Measurements from ENCODE around the gene CNOT10.
"Not testable (repeated sequence)": the region's sequence is repeated elsewhere in the genome, so short reads cannot be mapped to it uniquely, and the experiment has no call there.

The CNOT10 gene

DNA sequence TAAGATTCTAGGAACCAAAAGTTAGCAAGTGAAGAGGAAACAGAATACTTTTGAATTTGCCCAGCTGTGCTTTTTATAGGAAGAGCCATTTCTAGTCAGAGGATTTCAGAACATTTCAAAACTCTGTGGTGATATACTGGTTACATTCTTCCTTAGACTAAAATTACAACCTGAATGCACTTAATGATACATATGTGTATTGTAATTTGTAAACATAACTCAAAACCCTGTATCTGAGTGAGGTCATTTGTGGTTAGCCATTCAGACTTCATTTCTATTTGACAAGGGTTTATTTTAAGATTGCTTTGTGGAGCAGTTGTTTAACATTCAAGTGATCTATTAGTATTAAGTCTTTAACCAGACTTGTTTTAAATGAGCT is 73.4 kb downstream of the CNOT10 start:
- no peak for DNase-seq

DNA sequence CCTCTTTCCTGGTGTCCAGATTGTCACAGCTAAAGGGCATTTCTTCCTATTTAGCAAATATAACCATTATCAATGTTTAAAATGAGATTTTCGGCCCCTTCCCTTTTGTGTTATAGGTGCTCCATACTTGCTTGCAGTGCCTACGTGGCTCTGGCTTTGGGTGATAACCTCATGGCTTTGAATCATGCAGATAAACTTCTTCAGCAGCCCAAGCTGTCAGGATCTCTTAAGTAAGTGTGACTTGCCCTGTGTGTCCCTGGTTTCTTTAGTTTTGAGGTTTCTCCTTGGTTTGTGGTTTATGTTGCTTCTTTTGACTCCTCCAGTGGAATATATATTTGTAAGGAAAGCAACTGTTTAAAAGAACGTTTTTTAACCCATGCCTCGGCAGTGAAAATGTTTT is 74.4 kb downstream of the CNOT10 start:
- no peak for DNase-seq

DNA sequence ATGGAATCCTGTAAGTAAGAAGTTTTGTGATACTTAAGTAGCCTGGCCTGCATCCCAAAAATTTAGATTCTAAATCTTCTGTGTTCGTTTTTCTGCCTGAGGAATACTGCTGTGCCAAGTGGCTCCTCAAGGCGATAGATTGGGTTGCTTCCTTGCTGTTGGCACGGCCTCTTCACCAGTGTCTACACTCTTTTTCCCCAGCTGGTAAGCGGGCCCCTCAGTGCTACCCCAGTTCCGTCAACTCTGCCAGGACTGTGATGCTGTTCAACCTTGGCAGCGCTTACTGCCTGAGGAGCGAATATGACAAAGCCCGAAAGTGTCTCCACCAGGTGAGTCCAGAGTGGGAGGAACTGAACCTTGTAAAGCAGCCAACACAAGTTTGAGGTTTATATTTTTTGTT is 79.5 kb downstream of the CNOT10 start:
- DNase-seq: no peak

DNA sequence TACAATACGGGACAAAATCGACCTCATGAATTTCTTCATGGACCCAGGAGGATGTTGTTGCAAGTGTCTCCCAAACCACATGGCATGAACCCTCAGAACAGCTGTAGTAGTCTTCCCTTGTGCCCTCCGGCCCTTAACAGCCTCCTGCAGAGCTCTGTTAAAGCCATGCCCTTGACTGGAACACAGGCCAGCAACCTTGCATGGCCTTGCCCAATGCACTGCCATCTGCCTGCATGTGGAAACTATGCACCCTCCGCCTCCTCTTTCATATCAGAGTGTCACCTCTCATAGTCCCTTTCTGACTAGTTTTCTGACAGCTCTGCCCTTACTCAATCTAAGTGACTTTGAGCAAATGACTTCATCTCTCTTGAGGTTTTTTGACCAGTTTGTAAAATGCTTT is 93.4 kb downstream of the CNOT10 start:
- peak in 1 of 2 experiments; percentile 16 for DNase-seq

DNA sequence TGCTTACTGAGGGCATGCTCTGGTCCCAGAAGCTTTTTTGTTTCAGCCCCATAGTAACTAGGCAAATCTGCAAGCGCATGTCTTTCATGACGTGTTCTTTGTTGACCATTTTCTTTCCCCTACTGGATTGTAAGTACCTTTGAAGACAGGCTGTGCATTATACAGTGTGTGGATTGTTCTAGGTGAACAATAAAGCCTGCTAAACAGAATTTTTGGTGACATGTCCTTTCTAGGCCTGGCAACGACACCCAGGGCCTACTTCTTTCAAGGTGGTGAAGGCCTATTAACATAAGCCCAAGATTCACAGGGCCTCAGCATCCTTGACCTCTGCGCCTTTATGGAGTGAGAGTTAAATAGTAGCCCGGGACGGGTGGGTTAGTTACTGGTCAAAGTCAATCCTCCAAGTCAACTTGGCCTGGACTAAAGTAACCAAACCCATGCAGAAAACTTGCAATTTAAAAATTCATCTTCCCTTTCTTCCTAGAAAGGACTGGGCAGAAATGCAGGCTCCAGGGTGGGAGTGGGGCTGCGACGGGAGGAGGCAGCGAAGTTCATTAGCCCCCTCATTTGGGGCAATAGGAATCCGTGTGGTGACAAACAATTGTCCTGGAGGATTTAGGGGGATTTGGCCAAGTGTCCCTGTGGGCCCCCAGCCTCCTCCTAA is 95.2 kb downstream of the CNOT10 start:
- peak in 1 of 2 experiments; percentile 8 for DNase-seq

DNA sequence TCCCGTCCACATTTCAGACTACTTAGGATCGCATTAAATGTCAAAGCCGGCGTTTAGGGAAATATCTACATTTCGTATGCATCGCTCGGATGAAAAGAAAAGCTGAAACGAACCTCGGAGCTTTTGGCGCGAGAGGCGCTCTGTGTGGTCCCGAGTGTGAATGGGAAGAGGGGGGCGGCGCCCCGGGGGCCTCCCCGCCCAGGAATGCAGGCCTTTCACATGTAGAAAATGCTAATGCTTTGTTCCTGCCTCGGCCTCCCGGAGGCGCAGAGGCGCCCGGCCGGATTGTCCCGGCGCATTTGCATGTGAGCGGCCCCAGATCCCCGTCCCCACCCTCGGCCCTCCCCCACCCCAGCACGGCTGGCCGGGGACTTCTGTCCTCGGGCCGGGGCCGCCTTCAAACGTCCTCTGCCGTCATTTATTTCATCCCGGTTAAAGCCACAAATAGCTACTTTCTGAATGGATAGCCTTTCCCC is 95.8 kb downstream of the CNOT10 start:
- peak; percentile 58 to 85 for DNase-seq

DNA sequence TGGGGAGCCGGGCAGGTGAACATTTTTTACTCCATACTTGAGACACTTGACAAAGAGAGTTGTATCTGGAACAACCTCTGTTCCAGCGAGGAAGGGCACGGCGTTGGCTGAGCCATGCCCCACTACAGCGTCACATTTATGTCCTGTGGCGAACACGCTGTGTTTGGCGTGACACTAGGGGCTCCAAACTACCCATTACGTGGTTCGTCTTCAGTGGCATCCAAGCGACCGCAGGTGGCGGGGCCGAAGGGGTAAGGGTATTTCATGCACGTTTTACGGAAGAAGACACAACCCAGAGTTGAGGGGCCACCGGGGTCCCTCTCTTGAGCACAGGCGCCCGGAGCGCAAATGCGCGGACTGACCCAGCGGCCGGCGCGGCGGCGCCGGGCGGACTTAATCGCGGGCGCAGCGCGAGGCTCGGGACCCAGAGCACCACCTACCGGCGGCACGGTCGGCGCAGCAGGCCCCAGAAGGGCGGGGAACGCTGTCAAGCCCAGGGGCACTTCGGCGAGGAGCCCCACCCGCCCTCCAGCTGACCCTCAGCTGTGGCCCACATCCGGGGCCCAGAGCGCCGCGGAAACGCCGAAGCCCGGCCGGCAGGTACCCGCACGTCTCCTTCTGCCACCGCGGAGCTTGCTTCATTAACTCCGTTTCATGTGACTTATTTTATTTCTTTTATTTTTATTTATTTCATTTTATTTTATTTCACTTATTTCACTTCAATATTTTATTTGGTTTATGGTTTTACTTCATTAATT is 96.4 kb downstream of the CNOT10 start:
- peak; percentile 78 to 93 for DNase-seq

DNA sequence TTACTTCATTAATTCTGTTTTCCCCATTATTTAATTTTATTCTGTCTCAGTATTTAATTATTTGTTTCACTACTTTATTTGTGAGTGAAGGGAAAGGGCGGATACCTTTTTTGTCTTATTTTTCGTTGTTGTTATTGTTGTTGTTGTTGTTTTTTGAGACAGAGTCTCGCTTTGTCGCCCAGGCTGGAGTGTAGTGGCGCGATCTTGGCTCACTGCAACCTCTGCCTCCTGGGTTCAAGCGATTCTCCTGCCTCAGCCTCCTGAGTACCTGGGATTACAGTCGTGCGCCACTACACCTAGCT is 96.9 kb downstream of the CNOT10 start:
- not testable (repeated sequence) for DNase-seq

DNA sequence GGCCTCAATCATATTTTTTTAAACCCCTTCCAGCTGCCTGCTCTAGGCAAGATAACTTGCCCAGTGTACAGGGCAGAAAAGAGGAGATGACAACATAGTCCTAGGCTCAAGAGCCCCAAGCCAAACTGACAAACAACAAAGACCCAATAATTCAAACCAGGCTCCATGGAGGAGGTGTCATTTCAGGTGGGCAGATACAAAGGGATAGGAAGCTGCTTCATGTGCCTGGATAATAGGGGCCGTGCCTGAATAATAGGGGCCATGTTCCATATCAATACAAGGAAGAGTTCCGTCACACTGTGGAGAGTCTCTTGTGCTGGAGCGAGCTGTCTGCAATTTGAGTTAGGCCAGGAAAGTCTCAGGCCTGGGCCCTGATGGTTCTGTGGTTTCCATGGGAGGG is 97.4 kb downstream of the CNOT10 start:
- DNase-seq: no peak

DNA sequence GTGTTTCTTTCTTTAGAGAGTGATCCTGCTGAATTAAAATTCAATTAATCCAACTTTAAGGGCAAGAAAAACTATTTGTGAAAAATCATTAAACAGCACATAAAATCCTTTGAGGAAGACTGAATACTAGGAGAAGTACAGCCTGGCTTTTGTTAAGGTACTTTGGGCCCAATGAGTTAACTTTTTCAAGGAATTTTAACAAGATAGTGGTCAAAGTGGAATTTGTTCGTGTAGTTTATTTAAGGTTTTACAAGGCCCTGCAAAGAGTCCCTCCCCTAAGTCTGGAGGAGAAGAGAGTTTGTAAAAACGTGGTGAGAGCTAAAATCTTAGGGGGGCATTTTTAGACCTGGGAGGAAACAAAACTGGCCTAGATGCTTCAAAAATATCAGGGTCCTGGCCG is 106.8 kb downstream of the CNOT10 start:
- no peak for DNase-seq

DNA sequence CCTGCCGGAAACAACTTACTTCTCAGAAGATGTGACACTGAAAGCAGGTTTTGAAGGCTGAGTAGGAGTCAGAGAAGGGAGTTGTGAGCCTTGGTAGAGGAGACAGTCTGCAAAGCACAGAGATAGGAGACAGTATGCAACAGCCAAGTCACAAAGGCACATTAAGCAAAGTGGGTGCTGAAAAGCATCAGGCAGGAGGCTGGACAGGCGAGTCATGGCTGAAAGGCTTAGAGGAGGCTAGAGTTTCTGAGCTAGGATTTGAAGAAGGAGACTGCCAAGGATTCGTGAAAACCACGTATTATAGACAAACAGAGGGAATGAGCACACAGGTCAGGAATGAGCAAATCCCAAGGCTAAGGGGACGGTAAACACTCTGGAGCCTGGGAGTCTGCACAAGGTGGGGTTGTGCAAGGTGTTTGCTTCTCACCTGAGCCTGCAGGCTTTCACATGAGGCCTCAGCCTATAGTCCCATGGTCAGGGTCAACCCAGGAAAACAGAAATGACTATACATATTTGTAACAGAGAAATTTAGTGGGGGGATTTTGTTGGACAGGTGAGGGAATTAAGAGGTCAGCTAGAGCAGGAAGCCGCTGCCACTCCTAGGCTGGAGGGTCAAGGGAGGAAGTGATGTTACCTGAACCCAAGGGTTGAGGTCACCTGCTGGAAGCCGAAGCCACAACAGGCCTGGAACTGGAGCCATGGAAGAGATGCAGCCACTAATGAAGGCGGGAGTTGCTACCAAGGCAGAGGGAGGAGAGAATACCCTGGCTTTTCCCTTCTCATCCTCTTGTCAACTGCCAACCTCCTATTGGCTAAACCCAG is 109.7 kb downstream of the CNOT10 start:
- DNase-seq: no peak

DNA sequence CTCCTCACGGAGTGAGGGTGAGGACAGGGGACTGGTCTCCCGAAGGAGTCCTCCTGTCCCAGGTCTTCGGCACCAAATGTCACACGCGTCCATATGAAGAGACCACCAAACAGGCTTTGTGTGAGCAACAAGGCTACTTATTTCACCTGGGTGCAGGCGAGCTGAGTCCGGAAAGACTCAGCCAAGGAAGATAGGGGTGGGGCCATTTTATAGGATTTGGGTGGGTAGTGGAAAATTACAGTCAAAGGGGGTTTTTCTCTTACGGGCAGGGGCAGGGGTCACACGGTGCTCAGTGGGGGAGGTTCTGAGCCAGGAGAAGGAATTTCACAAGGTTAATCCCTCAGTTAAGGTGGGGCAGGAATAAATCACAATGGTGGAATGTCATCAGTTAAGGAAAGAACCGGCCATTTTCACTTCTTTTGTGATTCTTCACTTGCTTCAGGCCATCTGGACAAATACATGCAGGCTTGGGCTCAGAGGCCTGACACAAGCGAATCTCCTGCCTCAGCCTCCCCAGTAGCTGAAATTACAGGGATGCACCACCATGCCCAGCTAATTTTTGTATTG is 111.5 kb downstream of the CNOT10 start:
- DNase-seq: not testable (repeated sequence)

DNA sequence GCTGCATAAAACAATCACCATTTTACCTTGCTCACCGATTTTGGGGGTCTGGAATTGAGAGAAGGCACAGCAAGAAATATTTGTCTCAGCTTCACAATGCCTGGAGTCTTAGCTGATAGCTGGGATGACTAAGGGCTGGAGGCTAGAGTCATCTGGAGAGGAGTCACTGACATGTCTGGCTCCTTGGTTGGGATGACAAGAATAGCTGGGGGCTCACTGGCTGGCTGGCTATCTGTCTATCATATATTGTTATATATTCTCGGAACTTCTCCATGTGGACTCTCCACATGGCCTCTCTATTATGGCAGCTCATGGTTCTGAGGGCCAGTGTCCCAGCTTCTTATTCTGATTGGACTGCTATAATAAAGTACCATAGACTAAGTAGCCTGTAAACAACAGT is 112.8 kb downstream of the CNOT10 start:
- DNase-seq: no peak

DNA sequence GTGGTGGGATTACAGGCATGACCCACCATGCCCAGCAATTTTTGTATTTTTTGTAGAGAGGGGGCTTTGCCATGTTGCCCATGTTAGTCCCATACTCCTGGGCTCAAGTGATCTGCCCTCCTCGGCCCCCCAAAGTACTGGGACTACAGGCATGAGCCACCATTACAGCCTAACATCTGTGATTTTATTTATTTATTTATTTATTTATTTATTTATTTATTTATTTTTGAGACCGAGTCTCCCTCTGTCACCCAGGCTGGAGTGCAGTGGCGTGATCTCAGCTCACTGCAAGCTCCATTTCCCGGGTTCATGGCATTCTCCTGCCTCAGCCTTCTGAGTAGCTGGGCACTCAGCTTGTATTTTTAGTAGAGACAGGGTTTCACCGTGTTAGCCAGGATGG is 116.5 kb downstream of the CNOT10 start:
- DNase-seq: not testable (repeated sequence)

DNA sequence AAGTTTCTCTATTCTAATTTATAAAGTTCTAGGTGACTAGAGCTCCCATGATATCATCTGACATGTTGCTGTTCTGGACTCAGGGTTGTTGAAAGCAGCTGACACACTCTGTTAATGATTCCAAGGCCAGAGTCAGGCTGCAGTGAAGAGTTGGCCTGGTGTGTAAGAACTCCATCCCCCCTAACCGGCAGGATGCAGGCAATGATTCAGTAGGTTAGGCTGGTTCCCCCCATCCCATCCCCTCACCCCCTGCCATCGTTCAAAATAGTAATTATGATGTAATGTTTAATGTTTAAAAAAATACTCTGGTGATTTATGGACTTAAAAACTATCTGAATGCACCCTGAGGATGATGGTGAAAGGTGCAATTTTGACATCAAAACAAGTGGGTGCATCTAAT is 128.2 kb downstream of the CNOT10 start:
- DNase-seq: no peak

DNA sequence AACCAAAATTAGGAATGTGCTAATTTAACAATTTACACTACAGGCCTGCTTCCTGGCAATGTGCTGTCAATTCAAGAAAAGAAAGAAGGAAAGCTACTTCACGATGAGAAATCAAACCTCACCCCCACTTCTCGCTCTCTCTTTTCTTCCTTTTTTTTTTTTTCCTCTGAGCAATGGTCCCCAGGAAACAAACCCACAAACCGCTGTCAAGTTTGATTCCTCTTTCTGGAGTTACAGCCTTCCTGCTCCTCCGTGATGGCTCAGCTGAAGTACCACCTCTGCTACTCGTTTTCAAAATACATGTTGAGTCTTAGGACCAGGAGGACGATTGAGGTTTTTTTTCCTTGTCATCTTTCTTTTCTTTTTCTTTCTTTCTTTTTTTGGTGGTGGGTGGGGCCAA is 129.4 kb downstream of the CNOT10 start:
- DNase-seq: no peak

DNA sequence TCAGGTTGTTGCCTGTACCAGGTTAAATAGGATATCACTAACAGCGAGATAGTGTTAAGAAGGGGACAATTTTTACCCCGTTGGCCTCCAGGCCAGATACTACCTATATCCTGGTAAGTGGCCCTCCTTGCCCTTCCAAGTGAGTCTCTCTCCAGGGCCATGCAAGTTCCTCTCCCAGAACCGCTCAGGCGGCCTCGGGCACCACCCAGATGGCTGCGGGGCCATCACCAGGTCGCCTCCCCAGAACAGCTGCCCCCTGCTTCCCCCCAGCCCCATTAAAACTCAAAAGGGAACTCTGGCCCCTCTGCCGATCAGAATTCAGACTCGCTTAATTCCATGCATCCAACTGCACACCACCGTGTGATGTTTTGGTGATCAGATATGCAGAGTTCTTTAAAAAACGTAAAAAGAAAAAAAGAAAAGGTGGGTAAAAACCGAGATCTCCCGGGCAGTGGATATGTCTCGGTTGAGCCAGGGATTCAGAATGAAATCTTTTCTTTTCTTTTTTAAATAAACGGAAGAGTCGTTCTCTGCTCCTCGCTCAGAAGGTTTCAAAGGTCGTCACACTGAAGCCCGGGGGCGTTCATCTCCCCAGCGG is 131.0 kb downstream of the CNOT10 start:
- peak in 1 of 2 experiments; percentile 59 for DNase-seq

DNA sequence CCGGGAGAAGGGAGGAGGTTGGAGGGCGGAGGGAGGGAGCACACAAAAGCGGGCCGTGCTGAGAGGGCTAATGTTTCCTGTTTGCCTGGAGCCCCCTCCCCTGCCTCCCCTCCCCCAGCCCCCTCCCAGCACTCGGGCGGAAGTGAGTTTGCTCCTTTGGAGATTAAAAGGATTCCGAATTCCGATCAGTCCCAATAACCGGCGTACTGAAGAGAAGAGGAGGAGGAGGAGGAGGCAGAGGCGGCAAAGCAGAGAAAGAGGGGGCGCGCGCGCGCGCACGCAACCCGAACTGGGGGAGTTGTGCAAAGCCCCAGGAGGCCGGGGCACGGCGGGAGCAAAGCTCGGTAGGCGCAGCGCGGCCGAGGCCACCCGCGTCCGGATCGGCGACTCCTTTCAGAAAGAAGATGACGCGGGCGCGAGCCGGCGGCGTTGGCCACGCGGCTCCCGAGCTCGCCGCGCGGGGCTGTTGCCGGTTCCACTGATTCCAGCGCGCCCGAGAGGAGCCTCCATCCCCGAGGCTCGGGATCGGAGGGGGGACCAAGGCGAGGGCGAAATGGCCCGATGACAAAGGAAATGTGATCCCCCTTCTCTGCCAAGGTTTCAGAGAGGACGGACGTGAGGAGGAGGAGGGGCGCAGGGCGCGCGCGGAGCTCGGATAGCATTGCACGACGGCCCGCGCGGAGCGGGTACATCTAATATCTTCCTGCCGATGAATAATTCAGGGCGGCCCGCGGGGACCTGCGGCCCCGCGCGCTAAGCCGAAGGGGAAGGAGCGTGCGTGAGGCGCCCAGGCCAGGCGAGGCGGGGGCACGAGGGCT is 131.7 kb downstream of the CNOT10 start:
- DNase-seq: peak; percentile 45 to 86

DNA sequence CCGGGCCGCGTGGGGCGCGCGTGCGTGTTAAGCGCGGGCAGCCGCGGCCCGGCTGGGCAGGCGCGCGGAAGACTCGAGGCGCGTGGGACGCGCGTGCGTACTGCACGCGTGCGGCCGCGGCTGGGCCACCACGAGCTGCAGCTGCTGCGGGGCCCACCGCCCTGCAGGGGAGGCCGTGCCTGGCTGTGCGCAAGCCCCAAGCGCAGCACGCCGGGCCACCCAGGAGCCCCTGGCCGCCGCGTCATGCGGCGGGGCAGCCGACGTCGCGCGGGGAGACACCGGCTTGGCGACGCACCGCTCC is 132.2 kb downstream of the CNOT10 start:
- peak in 1 of 2 experiments; percentile 81 for DNase-seq

DNA sequence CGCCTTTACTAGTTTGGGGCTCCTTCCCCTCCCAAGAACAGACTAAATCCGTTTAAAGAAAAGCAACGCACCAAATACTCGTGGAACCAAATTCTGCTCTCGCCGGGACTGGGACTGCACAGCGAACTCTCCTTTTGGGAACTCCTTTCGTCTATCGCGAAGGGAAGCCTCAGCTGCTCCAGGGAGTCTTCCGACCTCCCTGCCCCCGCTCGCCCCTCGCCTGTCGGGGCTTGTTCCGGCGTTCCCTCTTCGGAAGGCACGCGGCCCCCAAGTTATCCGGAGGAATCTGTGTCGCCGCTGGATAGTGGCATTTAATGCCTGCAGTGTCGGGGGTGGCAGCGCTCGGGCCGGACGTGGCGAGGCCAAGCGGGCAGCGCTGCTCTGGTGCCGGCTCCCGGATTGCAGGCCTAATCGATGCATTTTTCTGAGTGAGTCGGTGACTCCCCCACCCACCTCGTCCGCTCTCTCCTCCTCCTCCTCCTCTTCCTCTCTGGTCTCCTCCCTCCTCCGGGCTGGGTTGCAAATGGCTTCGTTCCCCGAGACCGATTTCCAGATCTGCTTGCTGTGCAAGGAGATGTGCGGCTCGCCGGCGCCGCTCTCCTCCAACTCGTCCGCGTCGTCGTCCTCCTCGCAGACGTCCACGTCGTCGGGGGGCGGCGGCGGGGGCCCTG is 132.7 kb downstream of the CNOT10 start, which contains the start of gene TRIM71:
Gene TRIM71, plus strand, starts transcription at position 440 of the 671 bp plus-strand sequence. Its CDS starts 84 bp downstream, at position 524.
- DNase-seq: peak in 1 of 2 experiments; percentile 68

DNA sequence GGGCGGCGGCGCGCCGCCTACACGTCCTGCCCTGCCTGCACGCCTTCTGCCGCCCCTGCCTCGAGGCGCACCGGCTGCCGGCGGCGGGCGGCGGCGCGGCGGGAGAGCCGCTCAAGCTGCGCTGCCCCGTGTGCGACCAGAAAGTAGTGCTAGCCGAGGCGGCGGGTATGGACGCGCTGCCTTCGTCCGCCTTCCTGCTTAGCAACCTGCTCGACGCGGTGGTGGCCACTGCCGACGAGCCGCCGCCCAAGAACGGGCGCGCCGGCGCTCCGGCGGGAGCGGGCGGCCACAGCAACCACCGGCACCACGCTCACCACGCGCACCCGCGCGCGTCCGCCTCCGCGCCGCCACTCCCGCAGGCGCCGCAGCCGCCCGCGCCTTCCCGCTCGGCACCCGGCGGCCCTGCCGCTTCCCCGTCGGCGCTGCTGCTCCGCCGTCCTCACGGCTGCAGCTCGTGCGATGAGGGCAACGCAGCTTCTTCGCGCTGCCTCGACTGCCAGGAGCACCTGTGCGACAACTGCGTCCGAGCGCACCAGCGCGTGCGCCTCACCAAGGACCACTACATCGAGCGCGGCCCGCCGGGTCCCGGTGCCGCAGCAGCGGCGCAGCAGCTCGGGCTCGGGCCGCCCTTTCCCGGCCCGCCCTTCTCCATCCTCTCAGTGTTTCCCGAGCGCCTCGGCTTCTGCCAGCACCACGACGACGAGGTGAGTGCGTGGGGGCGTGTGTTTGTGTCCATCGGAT is 133.4 kb downstream of the CNOT10 start:
- peak in 1 of 2 experiments; percentile 68 for DNase-seq

Data from NCI-H526 (cell line).